Prostate gland (tissue), 2 donors: ENCODE measurements around the gene KRT78.

Experiments
- CTCF ChIP-seq, 4 experiments: fragments of 200-600 bp in 2 of 4; fragments of 450-650 bp in 2 of 4; sonication (generic) in 2 of 4; IDR thresholded peaks; 1 replicate in 3 of 4; 2 replicates in 1 of 4; pipeline ENCODE4 v1.5.1; 2016 to 2019; ENCODE audit warnings: antibody characterized with exemption in 4 of 4, mild to moderate bottlenecking in 2 of 4, moderate library complexity in 2 of 4
- POLR2A ChIP-seq: fragments of 450-650 bp; IDR thresholded peaks from one replicate; pipeline ENCODE4 v1.6.1; 2016; ENCODE audit warnings: antibody characterized with exemption, mild to moderate bottlenecking

GRCh38 chr12:52797529-52797894 is 51.3 kb downstream of the KRT78 start:
- no peak for TF ChIP-seq CTCF (IDR thresholded peaks at IDR 0.05)
- no peak for TF ChIP-seq POLR2A
